Measurements from ENCODE around the gene ZNF148.

Gene ZNF148

GRCh38 chr3:125351152-125351551, 24.0 kb downstream of the ZNF148 start:
- ATAC-seq (ENCODE audit: insufficient read depth, low read depth), result no peak
- Histone ChIP-seq H3K4me1 (ENCODE audit: insufficient read depth, low read length) (peaks cover 11% of the 10 kb centered on the region; the same call in 1 of the 2 replicates), H3K9ac (ENCODE audit: low read depth, low read length) (no peak overlapping the region), H3K36me3 (ENCODE audit: insufficient read depth, low read length) (no peaks in the 10 kb centered on the region), H2AFZ (ENCODE audit: low read depth, low read length) (no peak overlapping the region), H3K27me3 (ENCODE audit: insufficient read depth, low read length, poor library complexity) (no peaks in the 10 kb centered on the region), H3K79me2 (ENCODE audit: insufficient read depth, low read length) (peaks cover 100% of the 10 kb centered on the region), H3K27ac (ENCODE audit: low read length) (no peak overlapping the region), H3K4me3 (ENCODE audit: low read depth in 1 of 2, low read length in 2 of 2) (no peak overlapping the region), H4K20me1 (ENCODE audit: insufficient read depth, low read length) (peaks cover 43% of the 10 kb centered on the region; the same call in 1 of the 2 replicates), H3K9me3 (ENCODE audit: insufficient read depth, low read length, severe bottlenecking) (peaks cover 5% of the 10 kb centered on the region), H3K4me2 (ENCODE audit: insufficient read depth, low read length) (no peak overlapping the region)
- TF ChIP-seq CTCF (IDR thresholded peaks at IDR 0.05; ENCODE audit: borderline replicate concordance, extremely low read depth, low read length, poor library complexity, severe bottlenecking) (no peak), EZH2 (IDR thresholded peaks at IDR 0.05; ENCODE audit: borderline replicate concordance, low read depth, low read length, severe bottlenecking) (no peak)
- DNase-seq, result no peak

GRCh38 chr3:125350597-125350996, 24.5 kb downstream of the ZNF148 start:
- H3K4me1 ChIP-seq (ENCODE audit: insufficient read depth, low read length), result peaks cover 10% of the 10 kb centered on the region; the same call in 1 of the 2 replicates
- H3K79me2 ChIP-seq (ENCODE audit: insufficient read depth, low read length), result peaks cover 100% of the 10 kb centered on the region

GRCh38 chr3:125349556-125350165, 25.5 kb downstream of the ZNF148 start:
- H3K9ac ChIP-seq (ENCODE audit: low read depth, low read length), result no peak overlapping the region
- peaks cover 100% of the 10 kb centered on the region for H3K79me2 ChIP-seq (ENCODE audit: insufficient read depth, low read length)
- ATAC-seq (ENCODE audit: insufficient read depth, low read depth) (no peak), DNase-seq (no peak)
- no peak overlapping the region for H3K4me2 ChIP-seq (ENCODE audit: insufficient read depth, low read length)
- H3K27ac ChIP-seq (ENCODE audit: low read length), result no peak overlapping the region
- no peak for TF ChIP-seq EZH2 (IDR thresholded peaks at IDR 0.05; ENCODE audit: borderline replicate concordance, low read depth, low read length, severe bottlenecking)
- TF ChIP-seq CTCF (IDR thresholded peaks at IDR 0.05; ENCODE audit: borderline replicate concordance, extremely low read depth, low read length, poor library complexity, severe bottlenecking), result no peak
- peaks cover 5% of the 10 kb centered on the region for H3K9me3 ChIP-seq (ENCODE audit: insufficient read depth, low read length, severe bottlenecking)
- peaks cover 31% of the 10 kb centered on the region; the same call in 1 of the 2 replicates for H4K20me1 ChIP-seq (ENCODE audit: insufficient read depth, low read length)
- H3K36me3 ChIP-seq (ENCODE audit: insufficient read depth, low read length), result no peaks in the 10 kb centered on the region
- peaks cover 10% of the 10 kb centered on the region; the same call in 1 of the 2 replicates for H3K4me1 ChIP-seq (ENCODE audit: insufficient read depth, low read length)
- no peaks in the 10 kb centered on the region for H3K27me3 ChIP-seq (ENCODE audit: insufficient read depth, low read length, poor library complexity)
- no peak overlapping the region for H3K4me3 ChIP-seq (ENCODE audit: low read depth in 1 of 2, low read length in 2 of 2)
- no peak overlapping the region for H2AFZ ChIP-seq (ENCODE audit: low read depth, low read length)

More at GRCh38 chr3:125350597-125350996, 24.5 kb downstream of the ZNF148 start:
- H3K4me2 ChIP-seq (ENCODE audit: insufficient read depth, low read length), result no peak overlapping the region
- no peaks in the 10 kb centered on the region for H3K27me3 ChIP-seq (ENCODE audit: insufficient read depth, low read length, poor library complexity)
- H3K9ac ChIP-seq (ENCODE audit: low read depth, low read length), result no peak overlapping the region
- TF ChIP-seq CTCF (IDR thresholded peaks at IDR 0.05; ENCODE audit: borderline replicate concordance, extremely low read depth, low read length, poor library complexity, severe bottlenecking) (no peak), EZH2 (IDR thresholded peaks at IDR 0.05; ENCODE audit: borderline replicate concordance, low read depth, low read length, severe bottlenecking) (no peak)
- no peak for ATAC-seq (ENCODE audit: insufficient read depth, low read depth)
- H2AFZ ChIP-seq (ENCODE audit: low read depth, low read length), result no peak overlapping the region
- no peak overlapping the region for H3K4me3 ChIP-seq (ENCODE audit: low read depth in 1 of 2, low read length in 2 of 2)
- no peak for DNase-seq
- peaks cover 5% of the 10 kb centered on the region for H3K9me3 ChIP-seq (ENCODE audit: insufficient read depth, low read length, severe bottlenecking)
- H3K27ac ChIP-seq (ENCODE audit: low read length), result no peak overlapping the region
- H4K20me1 ChIP-seq (ENCODE audit: insufficient read depth, low read length), result peaks cover 40% of the 10 kb centered on the region; the same call in 1 of the 2 replicates
- H3K36me3 ChIP-seq (ENCODE audit: insufficient read depth, low read length), result no peaks in the 10 kb centered on the region
